ENCODE results near the gene PDIA5.

Gene PDIA5

GRCh38 chr3:123064506-123064905, 2.3 kb upstream of the PDIA5 start:
- no peak for TF ChIP-seq POLR2AphosphoS5 (IDR thresholded peaks at IDR 0.05; ENCODE audit: low read depth)
- no peak for TF ChIP-seq SPI1 (IDR thresholded peaks at IDR 0.05; ENCODE audit: borderline replicate concordance, low read depth)
- TF ChIP-seq GABPA (IDR thresholded peaks at IDR 0.05; ENCODE audit: low read depth) = no peak
- TF ChIP-seq, protein P1, sequence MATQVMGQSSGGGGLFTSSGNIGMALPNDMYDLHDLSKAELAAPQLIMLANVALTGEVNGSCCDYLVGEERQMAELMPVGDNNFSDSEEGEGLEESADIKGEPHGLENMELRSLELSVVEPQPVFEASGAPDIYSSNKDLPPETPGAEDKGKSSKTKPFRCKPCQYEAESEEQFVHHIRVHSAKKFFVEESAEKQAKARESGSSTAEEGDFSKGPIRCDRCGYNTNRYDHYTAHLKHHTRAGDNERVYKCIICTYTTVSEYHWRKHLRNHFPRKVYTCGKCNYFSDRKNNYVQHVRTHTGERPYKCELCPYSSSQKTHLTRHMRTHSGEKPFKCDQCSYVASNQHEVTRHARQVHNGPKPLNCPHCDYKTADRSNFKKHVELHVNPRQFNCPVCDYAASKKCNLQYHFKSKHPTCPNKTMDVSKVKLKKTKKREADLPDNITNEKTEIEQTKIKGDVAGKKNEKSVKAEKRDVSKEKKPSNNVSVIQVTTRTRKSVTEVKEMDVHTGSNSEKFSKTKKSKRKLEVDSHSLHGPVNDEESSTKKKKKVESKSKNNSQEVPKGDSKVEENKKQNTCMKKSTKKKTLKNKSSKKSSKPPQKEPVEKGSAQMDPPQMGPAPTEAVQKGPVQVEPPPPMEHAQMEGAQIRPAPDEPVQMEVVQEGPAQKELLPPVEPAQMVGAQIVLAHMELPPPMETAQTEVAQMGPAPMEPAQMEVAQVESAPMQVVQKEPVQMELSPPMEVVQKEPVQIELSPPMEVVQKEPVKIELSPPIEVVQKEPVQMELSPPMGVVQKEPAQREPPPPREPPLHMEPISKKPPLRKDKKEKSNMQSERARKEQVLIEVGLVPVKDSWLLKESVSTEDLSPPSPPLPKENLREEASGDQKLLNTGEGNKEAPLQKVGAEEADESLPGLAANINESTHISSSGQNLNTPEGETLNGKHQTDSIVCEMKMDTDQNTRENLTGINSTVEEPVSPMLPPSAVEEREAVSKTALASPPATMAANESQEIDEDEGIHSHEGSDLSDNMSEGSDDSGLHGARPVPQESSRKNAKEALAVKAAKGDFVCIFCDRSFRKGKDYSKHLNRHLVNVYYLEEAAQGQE (IDR thresholded peaks at IDR 0.05; ENCODE audit: insufficient replicate concordance, low read depth) = no peak
- TF ChIP-seq, protein P2, sequence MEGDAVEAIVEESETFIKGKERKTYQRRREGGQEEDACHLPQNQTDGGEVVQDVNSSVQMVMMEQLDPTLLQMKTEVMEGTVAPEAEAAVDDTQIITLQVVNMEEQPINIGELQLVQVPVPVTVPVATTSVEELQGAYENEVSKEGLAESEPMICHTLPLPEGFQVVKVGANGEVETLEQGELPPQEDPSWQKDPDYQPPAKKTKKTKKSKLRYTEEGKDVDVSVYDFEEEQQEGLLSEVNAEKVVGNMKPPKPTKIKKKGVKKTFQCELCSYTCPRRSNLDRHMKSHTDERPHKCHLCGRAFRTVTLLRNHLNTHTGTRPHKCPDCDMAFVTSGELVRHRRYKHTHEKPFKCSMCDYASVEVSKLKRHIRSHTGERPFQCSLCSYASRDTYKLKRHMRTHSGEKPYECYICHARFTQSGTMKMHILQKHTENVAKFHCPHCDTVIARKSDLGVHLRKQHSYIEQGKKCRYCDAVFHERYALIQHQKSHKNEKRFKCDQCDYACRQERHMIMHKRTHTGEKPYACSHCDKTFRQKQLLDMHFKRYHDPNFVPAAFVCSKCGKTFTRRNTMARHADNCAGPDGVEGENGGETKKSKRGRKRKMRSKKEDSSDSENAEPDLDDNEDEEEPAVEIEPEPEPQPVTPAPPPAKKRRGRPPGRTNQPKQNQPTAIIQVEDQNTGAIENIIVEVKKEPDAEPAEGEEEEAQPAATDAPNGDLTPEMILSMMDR (IDR thresholded peaks at IDR 0.05; ENCODE audit: insufficient read depth, low read length) = no peak
- no peaks in the 10 kb centered on the region for H3K27me3 ChIP-seq (ENCODE audit: insufficient read depth, poor library complexity, severe bottlenecking)
- no peak overlapping the region for H3K4me3 ChIP-seq (replicated peaks; ENCODE audit: insufficient read depth, low read length)
- H3K27ac ChIP-seq (replicated peaks) = no peak overlapping the region
- no peak for DNase-seq (ENCODE audit: low read depth in 1 of 2, low spot score in 1 of 2)

GRCh38 chr3:123064914-123065313, 1.9 kb upstream of the PDIA5 start:
- no peak for DNase-seq (ENCODE audit: low read depth in 1 of 2, low spot score in 1 of 2)
- Histone ChIP-seq H3K4me3 (replicated peaks; ENCODE audit: insufficient read depth, low read length) (no peak overlapping the region), H3K27me3 (ENCODE audit: insufficient read depth, poor library complexity, severe bottlenecking) (no peaks in the 10 kb centered on the region), H3K27ac (replicated peaks) (no peak overlapping the region)
- TF ChIP-seq SPI1 (IDR thresholded peaks at IDR 0.05; ENCODE audit: borderline replicate concordance, low read depth) = no peak
- TF ChIP-seq, protein P2 (IDR thresholded peaks at IDR 0.05; ENCODE audit: insufficient read depth, low read length) = no peak

- no peaks in the 10 kb centered on the region for H3K27me3 ChIP-seq (ENCODE audit: insufficient read depth, poor library complexity, severe bottlenecking)
- peak overlapping the region; percentile 76; the same call in 1 of the 2 replicates for H3K4me3 ChIP-seq (replicated peaks; ENCODE audit: insufficient read depth, low read length)
- TF ChIP-seq, protein P1 (IDR thresholded peaks at IDR 0.05; ENCODE audit: insufficient replicate concordance, low read depth) = no peak
- no peak for TF ChIP-seq GABPA (IDR thresholded peaks at IDR 0.05; ENCODE audit: low read depth)
- no peak for TF ChIP-seq POLR2AphosphoS5 (IDR thresholded peaks at IDR 0.05; ENCODE audit: low read depth)
- TF ChIP-seq SPI1 (IDR thresholded peaks at IDR 0.05; ENCODE audit: borderline replicate concordance, low read depth) = no peak
- TF ChIP-seq, protein P2 (IDR thresholded peaks at IDR 0.05; ENCODE audit: insufficient read depth, low read length) = no peak
- H3K27ac ChIP-seq (replicated peaks) = peak overlapping the region; percentile 80
- DNase-seq (ENCODE audit: low read depth in 1 of 2, low spot score in 1 of 2) = no peak
Observed at GRCh38 chr3:123066599-123066895, 278 bp upstream of the PDIA5 start.
